ENCODE measurements around the gene ALOX12B. TPM values are rescaled to one million over a fixed set of nuclear protein-coding genes. Genes with fewer than 3 reads are reported as not detected.
"Not testable (repeated sequence)": the region's sequence is repeated elsewhere in the genome, so short reads cannot be mapped to it uniquely, and the experiment has no call there.

ALOX12B gene
- polyA plus RNA-seq, 3 donors = 0.66 to 1.5 (median 0.72) TPM

DNA sequence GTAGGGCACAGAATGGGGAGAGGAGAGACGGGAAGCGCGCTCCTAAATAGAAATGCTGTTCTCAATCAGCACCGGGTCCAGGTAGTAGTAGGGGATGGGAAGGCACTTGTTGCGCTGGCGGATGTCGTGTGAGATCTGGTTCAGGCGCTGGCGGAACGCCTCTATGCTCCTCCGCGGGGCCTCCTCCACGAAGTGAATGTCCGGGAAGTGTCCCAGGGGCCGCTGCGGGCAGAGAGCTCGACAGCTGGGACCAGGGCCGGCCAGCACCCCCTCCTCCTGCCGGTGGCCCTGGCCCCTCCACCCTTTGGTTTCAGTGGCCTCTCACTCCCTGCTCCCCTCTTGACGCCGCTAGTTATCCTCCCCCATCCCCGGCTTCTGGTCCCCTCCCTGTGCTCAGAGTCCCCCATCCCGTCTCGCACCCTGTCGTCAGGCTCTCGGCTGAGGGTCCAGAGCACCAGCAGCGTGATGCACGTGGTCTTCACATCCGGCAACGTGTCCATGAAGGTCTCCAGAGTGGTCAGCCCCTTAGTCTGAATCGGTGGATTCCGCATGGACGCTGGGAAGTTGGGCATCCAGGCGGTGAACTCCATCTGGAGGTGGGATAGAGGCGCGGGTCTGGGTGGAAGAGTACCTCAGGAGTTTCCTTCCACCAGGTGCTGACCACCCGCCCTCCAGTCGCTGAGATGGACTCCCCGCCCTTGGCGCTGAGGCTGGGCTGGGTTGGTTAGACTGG lies 14.6 kb downstream of the ALOX12B start:
- no peak for DNase-seq (ENCODE audit: extremely low read depth in 1 of 11, low read depth in 9 of 11, low spot score in 4 of 11)

DNA sequence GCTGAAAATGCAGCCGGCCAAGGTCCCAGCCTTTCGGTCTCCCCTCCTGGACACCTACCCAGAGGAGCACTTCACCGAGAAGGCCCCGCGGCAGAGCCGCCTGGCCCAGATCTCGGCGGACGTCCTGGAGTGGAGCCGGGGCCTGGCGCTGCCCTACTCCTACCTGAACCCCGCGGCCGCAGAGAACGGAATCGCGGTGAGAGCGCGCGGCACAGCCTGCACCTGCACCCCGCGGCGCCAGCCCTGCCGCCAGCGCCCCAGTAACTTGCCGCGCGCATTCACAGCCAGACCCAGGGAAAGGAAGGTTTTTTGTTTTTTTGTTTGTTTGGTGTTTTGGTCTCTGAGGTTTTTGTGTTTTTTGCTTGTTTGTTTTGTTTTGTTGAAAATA lies 15.2 kb downstream of the ALOX12B start:
- DNase-seq (ENCODE audit: extremely low read depth in 1 of 11, low read depth in 9 of 11, low spot score in 4 of 11) = no peak

DNA sequence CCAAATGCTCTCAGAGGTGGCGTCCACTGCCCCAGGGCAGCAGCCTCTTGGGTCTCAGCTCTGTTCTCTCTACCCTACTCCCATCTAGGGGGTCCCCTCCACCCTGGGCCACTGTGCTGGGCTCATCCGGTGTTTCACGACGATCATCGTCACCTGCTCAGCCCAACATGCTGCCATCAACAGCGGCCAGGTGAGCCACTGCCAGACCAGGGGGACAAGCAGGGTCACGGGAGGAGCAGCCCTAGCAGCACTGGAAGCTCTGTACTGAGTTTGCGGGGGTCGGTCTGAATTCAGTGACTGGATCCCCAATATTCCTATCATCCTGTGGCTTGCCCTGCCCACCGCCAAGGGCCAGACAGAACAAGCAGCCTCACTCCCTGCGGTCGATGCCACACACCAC lies 16.0 kb downstream of the ALOX12B start:
- DNase-seq (ENCODE audit: extremely low read depth in 1 of 11, low read depth in 9 of 11, low spot score in 4 of 11) = no peak

DNA sequence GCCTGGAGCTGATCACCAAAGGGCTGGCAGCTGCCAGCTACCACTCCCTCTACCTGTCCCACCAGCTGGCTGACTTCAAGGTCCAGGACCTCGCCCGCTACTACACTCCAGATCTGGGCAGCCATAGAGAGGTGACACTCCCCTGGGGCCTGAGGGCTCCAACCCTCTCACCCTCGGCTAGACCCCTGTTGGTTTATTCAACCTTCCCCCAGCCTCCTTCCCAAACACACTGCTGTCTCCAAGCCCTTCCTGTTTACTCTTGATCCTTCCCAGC lies 18.0 kb downstream of the ALOX12B start:
- DNase-seq (ENCODE audit: extremely low read depth in 1 of 11, low read depth in 9 of 11, low spot score in 4 of 11) = no peak

DNA sequence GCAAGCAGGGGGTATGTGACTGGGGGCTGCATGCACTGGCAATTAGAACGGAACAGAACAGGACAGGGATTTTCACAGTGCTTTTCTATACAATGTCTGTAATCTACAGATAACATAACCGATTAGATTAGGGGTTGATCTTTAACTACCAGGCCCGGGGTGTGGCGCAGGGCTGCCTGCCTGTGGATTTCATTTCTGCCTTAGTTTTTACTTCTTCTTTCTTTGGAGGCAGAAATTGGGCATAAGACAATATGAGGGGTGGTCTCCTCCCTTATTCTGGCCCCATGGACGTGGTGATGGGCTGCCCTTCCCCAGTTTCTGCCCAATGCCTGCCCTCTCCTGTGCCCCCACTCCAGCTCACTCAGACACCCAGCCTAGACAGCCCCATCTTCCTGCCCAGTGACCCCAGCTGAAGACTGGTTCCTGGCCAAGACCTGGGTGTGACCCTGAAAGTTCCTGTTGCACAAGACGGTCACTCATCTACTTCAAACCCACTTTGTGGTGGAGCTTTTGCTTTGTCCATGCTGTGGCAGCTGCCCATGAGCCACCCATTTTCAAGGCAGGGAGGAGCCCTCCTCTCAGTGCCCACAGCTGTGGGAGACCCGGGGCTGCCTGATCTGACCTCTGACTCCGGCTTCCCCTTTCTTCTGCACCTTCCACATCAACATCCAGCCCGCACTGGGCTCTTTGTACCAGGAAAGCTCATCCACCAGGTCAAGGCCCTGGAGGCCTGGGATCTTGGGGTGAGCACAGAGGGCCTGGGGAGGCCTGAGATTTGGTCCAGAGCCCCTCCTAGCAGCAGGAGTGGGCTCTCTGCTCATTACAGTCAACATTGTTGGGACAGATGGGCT lies 18.6 kb downstream of the ALOX12B start:
- no peak for DNase-seq (ENCODE audit: extremely low read depth in 1 of 11, low read depth in 9 of 11, low spot score in 4 of 11)

DNA sequence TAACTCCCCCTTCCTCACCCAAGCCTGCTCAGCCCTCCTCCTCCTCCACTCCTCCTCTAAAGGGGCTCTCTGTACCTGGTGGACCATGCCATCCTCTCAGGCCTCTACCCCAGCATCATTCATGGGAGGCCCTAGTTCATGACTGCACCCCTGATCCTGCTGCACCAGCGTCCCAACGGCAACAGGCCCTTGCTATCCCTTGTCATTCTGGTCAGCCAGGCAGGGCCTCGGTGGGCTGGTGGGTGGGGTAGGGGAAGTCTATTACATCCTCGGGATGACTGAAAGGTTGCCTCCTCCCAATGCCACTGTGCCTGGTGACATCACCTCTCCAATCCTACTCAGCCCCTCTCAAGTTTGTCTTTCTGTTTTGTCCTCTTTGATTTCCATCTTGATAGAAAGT lies 19.7 kb downstream of the ALOX12B start:
- DNase-seq (ENCODE audit: extremely low read depth in 1 of 11, low read depth in 9 of 11, low spot score in 4 of 11) = no peak

DNA sequence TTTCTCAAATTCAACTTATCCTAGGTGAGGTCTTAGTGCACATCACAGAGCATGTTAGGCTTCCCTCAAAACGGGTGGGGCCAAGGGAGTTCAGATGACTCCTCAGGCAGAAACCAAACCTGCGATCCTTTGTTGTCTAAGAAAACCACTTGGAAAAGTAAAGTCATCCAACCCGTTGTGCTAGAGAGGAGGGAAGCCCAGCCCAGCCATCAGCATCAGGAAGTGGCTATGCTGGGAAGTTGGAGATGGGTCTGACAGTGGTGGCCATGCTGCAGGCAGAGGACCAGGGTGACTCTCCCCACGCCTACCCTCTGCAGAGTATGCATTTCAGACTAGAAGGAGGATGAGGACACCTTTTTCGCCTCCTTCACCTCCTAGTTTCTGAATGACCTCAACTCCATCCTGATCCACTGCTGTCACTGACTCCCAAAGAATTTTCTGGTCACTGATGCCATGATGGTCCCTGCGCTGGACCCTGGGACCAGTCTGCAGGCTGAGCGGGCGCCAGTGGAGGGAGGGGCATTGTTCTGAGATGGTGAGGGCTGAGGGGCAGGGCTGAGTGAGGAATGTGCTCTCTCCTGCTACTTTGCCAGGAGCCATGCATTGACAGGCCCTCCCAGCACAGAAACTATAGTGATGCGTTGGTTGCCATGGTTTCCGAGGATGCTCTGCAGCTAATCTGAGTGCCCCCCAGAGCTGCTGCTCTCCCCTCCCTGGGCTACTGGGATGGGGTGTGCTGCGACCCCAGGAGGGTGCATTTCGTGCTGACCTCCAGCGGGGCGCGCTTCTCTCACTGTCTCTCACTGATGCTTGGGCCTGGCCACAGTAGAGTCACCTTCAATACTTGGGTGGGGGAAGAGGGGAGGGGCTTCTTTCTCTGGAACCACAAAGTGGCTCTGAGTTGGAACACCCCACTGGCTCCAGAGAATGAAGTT lies 20.4 kb downstream of the ALOX12B start:
- DNase-seq (ENCODE audit: extremely low read depth in 1 of 11, low read depth in 9 of 11, low spot score in 4 of 11) = no peak

DNA sequence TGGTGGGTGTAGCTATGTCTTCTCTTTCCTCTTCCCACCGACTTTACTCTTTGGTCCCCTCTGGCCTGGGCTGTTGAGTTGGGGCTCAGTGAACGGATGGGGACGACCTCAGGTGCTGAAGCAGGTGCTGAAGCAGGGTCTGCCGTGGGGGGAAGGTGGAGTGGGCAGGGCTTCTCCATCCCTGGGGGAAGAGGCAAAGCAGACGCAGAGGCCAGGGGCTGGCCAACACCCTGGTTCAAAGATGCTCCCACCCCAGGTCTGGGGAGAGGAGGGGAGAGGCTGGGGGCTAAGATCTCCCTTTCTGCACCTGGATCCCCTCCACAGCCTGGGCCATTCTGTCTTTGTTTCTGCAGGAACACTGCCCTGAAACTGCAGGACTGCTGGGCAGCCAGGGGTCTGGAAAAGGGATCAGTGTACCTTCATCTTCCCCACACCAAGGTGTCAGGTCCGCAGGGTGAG lies 22.9 kb downstream of the ALOX12B start:
- DNase-seq (ENCODE audit: extremely low read depth in 1 of 11, low read depth in 9 of 11, low spot score in 4 of 11) = no peak

DNA sequence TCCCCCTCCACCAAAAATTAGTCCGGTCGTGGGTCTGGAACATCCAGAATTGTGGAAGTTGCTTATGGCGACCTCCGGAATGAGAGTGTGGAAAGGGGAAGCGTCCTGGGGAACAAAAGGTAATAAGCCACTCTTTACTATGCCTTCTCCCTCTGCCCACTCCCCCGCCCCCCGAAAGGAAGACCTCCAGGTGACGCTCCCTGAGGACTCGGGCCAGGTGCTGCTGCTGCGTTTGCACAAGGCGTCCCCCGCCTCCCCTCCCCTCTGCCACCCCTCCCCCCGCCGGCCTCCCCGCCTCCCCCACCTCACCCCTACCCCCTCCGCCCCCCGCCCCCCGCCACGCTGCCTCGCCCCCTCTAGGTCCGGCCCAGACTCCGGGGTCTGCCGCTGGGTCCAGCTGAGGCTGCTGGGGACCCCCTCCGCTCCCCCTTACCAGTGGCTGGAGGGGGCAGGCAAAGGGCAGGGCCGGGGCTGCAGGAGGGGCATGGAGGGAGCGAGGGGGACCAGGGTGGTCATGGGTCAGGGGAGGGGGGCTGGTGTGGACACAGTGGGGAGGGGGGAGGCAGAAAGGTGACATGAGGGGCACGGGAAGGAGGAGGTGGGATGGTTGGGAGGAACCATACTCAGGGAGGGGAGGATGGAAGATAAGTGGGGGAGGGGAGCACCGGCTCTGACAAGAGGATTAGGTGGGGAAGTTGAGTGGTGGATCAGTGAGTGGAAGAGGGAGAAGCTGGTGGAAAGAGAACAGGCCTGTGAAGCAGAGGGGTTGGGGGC lies 23.6 kb downstream of the ALOX12B start:
- no peak for DNase-seq (ENCODE audit: extremely low read depth in 1 of 11, low read depth in 9 of 11, low spot score in 4 of 11)

DNA sequence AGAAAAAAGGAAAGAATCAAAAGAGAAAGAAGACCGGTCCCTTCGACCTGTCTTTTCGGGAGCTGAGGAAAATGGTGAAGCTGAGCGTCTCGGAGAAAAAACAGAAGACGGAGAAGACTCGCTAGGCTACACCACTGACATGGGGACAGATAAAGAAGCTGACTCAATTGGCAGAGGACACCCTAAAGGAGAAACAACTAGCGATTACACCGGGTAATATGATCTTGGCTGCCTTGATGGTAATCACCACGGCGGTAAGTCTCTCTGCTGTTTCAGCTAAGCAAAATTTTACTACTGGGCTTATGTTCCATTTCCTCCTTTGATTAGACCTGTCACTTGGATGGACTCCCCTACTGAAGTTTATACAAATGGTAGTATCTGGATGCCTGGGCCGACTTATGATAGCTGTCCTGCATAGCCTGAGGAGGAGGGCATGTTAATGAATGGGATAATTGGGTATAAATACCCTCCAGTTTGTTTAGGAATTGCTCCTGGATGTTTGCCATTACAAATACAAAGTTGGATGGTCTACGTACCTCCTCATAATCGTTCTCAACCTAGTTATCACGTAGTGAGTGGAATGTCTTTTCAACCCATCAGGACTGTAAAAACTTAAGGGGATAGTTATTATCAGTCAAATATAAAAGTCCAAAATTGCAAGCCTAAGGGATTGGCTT lies 24.6 kb downstream of the ALOX12B start:
- DNase-seq (ENCODE audit: extremely low read depth in 1 of 11, low read depth in 9 of 11, low spot score in 4 of 11) = no peak

DNA sequence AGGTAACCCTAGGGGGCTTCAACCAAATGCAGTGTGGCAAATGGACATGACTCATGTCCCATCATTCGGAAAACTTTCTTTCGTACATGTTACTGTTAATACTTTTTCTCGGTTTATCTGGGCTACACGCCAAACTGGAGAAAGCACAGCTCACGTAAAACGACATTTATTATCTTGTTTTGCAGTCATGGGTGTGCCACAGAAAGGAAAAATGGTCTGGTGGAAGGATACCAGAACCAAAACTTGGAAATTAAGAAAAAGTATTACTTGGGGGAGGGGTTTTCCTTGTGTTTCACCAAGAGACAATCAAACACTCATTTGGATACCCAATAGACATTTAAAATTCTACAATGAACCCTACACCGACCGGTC lies 25.1 kb downstream of the ALOX12B start:
- no peak for DNase-seq (ENCODE audit: extremely low read depth in 1 of 11, low read depth in 9 of 11, low spot score in 4 of 11)

DNA sequence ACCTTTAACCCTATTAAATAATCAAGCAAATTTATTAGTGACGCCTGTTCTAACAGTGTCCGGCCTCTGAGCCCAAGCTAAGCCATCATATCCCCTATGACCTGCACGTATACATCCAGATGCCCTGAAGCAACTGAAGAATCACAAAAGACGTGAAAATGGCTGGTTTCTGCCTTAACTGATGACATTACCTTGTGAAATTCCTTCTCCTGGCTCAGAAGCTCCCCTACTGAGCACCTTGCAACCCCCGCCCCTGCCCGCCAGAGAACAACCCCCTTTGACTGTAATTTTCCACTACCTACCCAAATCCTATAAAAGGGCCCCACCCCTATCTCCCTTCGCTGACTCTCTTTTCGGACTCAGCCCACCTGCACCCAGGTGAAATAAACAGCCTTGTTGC lies 25.7 kb downstream of the ALOX12B start:
- not testable (repeated sequence) for DNase-seq (ENCODE audit: extremely low read depth in 1 of 11, low read depth in 9 of 11, low spot score in 4 of 11)

DNA sequence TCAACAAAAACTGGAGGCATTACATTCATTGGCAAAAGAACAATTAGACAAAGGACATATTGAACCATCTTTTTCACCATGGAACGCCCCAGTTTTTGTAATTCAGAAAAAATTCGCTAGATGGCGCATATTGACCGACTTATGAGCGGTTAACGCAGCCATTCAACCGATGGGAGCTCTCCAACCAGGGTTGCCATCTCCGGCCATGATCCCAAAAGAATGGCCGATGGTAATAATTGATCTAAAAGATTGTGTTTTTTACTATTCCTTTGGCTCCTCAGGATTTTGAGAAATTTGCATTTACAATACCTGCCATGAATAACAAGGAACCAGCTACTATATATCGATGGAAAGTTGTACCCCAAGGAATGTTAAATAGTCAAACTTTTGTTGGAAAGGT lies 27.2 kb downstream of the ALOX12B start:
- peak in 4 of 11 donors; percentile 62 to 75 (median 66) for DNase-seq (ENCODE audit: extremely low read depth in 1 of 11, low read depth in 9 of 11, low spot score in 4 of 11)

DNA sequence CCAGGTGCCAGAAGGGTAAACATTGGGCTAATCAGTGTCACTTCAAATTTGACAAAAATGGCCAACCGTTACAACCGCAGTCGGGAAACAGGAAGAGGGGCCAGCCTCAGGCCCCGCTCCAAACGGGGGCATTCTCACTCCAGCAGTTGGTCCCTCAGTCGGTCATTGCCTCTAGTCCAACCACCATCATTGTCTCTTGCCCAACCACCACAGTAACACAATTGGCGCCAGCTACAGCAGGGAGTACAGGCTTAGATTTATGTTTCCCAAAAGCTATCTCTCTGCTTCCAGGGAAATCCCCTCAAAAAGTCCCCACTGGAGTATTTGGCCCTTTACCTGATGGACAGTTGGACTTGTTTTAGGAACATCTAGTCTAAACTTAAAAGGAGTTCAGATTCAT lies 28.4 kb downstream of the ALOX12B start:
- no peak for DNase-seq (ENCODE audit: extremely low read depth in 1 of 11, low read depth in 9 of 11, low spot score in 4 of 11)

DNA sequence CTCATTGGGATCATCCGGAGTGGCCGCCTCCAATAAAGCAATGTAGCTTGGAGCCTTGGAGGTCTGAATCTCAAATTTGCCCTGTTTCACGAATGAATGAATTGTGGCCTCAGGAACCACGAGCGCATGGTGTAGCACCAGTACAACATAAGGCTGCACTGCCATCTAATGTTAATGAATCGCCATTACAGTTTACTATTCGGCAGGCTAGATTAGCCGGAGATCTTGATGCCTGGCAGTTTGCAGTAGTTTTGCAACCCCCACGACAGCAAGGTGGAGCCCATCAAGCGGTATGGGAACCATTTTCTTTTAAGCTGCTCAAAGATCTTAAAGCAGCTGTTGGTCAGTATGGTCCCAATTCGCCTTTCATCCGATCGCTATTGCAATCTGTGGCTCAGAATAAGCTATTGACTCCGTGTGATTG lies 29.8 kb downstream of the ALOX12B start:
- peak in 8 of 11 donors; percentile 58 to 79 (median 66) for DNase-seq (ENCODE audit: extremely low read depth in 1 of 11, low read depth in 9 of 11, low spot score in 4 of 11)

DNA sequence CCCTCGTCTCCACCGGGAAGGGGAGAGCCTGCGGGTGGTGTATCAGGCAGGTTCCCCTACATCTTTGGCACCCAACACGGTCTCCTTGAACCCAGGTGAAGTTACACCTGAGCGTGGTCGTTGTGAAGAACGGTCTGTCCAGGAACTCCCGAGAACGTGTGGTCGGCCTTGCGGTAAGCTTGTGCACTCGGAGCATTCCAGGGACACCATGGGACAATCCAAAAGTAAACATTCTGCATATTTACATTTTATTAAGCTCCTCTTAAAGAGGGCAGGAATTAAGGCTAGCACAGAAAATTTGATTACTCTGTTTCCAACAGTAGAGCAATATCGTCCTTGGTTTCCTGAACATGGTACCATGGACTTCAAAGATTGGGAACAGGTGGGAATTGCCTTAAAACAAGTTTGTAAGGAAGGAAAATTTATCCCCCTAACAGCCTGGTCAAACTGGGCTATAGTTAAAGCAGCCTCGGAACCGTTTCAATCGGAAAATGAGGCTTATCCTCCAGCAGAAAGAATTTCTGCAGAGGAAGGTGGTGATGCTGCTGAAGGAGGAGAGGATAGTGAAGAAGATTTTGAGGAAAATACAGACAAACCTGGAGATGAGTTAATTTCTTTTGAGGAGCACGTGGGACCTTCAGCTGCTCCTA lies 30.4 kb downstream of the ALOX12B start:
- no peak for DNase-seq (ENCODE audit: extremely low read depth in 1 of 11, low read depth in 9 of 11, low spot score in 4 of 11)

DNA sequence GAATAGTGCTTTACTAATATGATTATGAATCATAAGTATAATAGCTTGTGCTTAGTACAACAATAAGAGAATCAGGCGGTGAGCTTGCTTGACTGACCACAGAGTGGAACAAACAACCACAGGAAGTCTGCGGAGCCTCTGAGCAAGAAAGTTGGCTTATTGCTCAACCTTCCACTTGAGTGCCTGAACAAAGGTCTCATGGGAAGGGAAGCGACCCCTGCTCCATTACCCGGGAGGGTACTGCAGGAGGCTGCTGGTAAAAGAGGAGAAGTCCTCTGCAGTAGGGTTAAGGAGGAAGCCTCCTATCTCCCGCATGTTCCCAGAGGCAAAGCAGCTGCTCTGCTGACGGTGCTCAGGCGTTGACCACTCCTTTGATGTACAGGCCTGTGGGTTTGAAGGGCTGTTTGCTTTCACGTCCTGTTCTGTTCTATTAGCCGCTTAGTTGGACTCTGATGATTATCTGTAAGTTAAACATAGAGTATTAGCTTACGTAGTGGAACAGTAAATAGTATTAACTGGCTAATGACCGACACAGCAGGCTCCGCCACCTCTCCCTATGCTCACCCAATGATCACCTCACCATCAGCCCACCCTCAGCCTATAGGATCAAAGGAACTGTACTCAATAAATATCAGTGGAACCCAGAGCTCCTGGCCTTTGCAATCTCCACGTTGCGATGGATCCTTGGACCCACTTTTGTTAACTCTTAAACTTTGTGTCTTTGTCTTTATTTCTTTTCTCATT lies 31.1 kb downstream of the ALOX12B start:
- DNase-seq (ENCODE audit: extremely low read depth in 1 of 11, low read depth in 9 of 11, low spot score in 4 of 11) = no peak

Measured in renal cortex interstitium (tissue), 11 donors.